Heart right ventricle (tissue), 16 donors: ENCODE results near the gene CDH23. TPM values are rescaled to one million over a fixed set of nuclear protein-coding genes. Genes with fewer than 3 reads are reported as not detected.

Experiments
- ATAC-seq, 8 donors: fragments of 200-7000 bp; cut with Tn5 transposase; one replicate each; pipeline ENCODE4 v1.9.1; 2020; ENCODE audit warnings: mild to moderate bottlenecking in 8 of 8, moderate library complexity in 8 of 8, moderate number of reproducible peaks in 1 of 8
- DNase-seq, 2 donors: peaks; one replicate each; pipeline ENCODE4 v3.0.0-alpha.2; 2020
- H3K27ac ChIP-seq, 10 donors: fragments of 200-600 bp; sonication (generic) in 2 of 10; one replicate each; pipeline versions ENCODE4 v1.5.0 to v1.8.0; 2020 to 2022; ENCODE audit warnings: mild to moderate bottlenecking in 3 of 10
- H3K27me3 ChIP-seq, 7 donors: fragments of 200-600 bp; one replicate each; pipeline ENCODE4 v1.8.0; 2021 to 2022; ENCODE audit warnings: mild to moderate bottlenecking in 2 of 7
- H3K36me3 ChIP-seq, 9 donors: fragments of 200-600 bp; sonication (generic) in 1 of 9; one replicate each; pipeline versions ENCODE4 v1.5.0 to v1.8.0; 2020 to 2022; ENCODE audit warnings: mild to moderate bottlenecking in 2 of 9
- H3K4me1 ChIP-seq, 9 donors: fragments of 200-600 bp; sonication (generic) in 1 of 9; one replicate each; pipeline versions ENCODE4 v1.5.0 to v1.8.0; 2020 to 2022; ENCODE audit warnings: mild to moderate bottlenecking in 4 of 9
- H3K4me3 ChIP-seq, 10 donors: fragments of 200-600 bp; sonication (generic) in 2 of 10; one replicate each; pipeline versions ENCODE4 v1.5.0 to v1.8.0; 2020 to 2022; ENCODE audit warnings: mild to moderate bottlenecking in 7 of 10, moderate library complexity in 2 of 10
- H3K9me3 ChIP-seq, 11 donors: fragments of 200-600 bp in 10 of 11; sonication (generic) in 2 of 11; one replicate each; pipeline versions ENCODE4 v1.5.0 to v1.8.0; 2013 to 2022; ENCODE audit warnings: mild to moderate bottlenecking in 2 of 11, control low read depth in 1 of 11, moderate library complexity in 1 of 11
- WGBS, 2 donors: extraction: QIAGEN DNeasy Blood & Tissue Kit; methylation state at CpG; one replicate each; pipeline ENCODE4 v1.1.7; 2013; ENCODE audit warnings: inconsistent platforms in 1 of 2; 5-methylcytosine and 5-hydroxymethylcytosine counted together
- intact Hi-C, 10 donors: fragments of 100-400 bp; cut with DNase I; formaldehyde crosslinking; loops; one replicate each; pipeline versions ENCODE4 v1.11.1 to v1.14.2; 2022
- polyA plus RNA-seq, 2 donors: library from polyadenylated mRNA; stranded (reverse); fragments of 200-250 nt; gene quantifications; one replicate each; pipeline ENCODE4 v1.2.3, GENCODE V29; 2013
- total RNA-seq, 10 donors: library from RNA; stranded (reverse); fragmentation: NEBNext Ultra II Directional in 3 of 10; extraction: Animal tissue kit (Norgen Biotek cat#: 25700) in 3 of 10; gene quantifications; one replicate each; pipeline versions ENCODE4 v1.2.1 to v1.2.4, GENCODE V29; 2021 to 2023
- TF ChIP-seq, protein P1 (sequence below), 9 donors: fragments of 200-600 bp; sonication (generic) in 2 of 9; IDR thresholded peaks; one replicate each; pipeline versions ENCODE4 v1.5.0 to v1.8.0; 2021 to 2022; ENCODE audit warnings: antibody characterized with exemption in 9 of 9, mild to moderate bottlenecking in 5 of 9, moderate library complexity in 1 of 9
- donor health status: Arrhythmogenic right ventricular cardiomyopathy.
- donor health status: ischemic (EF 13 %, LVEDD 7.1; RV severe dilation, severe dysfunction).
- donor health status: healthy with polysubstance abuse.
- donor health status: DM: no; HTN: yes; CAD: no.
- donor health status: DM: no; HTN: no; CAD: no.
- donor health status: ischemic (EF 25% LVEDD 6.9; RV normal size, moderate dysfunction).
- donor health status: ischemic (EF 25% LVEDD 5.7; RV mildly dilated, moderate dysfunction).
- donor health status: healthy.
- donor health status: DM: yes; HTN: yes; CAD: no.
- donor health status: Ischemic cardiomyopathy.
- donor health status: ischemic (EF 35%, LVEDD 5.7; RV mildly dilated, moderate dysfunction).
- donor health status: nonischemic (EF 11% LVEDD 7.7; RV severe dilation, severe dysfunction).
- donor health status: DM: yes; HTN: yes; CAD: no.
- donor health status: PGD.
- donor health status: ischemic (EF 29% LVEDD 5.4; RV normal size, mild dysfunction).
- donor health status: nonischemic (EF 23%, LVEDD 6.1; RV moderate dilation, normal function).

CDH23 gene
- total and polyA plus RNA-seq, 12 donors: 1.1 to 7.7 (median 4.6) TPM

DNA sequence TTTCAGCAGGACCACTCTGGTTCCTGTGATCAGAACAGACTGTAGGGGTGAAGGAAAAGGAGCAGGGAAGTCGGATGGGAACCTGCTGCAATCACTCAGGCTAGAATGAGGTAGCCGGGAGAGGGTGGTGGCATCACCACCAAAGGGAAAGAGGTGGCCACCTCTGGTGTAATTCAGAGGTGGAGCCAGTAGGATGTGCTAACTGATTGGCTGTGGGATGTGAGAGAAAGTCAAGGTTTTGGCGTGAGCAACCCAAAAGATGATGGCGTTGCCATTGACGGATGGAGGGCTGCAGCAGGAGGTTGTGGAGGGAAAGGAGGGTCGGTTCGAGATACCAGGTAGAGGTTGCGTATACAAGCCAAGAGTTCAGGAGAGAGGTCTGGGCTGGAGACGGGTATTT, 384.0 kb downstream of the CDH23 start:
- Histone ChIP-seq H3K9me3 (no peaks in the 10 kb centered on the region), H3K36me3 (no peaks in the 10 kb centered on the region), H3K27me3 (no peaks in the 10 kb centered on the region), H3K27ac (no peak overlapping the region), H3K4me3 (no peak overlapping the region), H3K4me1 (peaks cover 2 to 45% (median 16%) of the 10 kb centered on the region in 9 donors)
- intact Hi-C loops: no loop called here
- TF ChIP-seq, protein P1, sequence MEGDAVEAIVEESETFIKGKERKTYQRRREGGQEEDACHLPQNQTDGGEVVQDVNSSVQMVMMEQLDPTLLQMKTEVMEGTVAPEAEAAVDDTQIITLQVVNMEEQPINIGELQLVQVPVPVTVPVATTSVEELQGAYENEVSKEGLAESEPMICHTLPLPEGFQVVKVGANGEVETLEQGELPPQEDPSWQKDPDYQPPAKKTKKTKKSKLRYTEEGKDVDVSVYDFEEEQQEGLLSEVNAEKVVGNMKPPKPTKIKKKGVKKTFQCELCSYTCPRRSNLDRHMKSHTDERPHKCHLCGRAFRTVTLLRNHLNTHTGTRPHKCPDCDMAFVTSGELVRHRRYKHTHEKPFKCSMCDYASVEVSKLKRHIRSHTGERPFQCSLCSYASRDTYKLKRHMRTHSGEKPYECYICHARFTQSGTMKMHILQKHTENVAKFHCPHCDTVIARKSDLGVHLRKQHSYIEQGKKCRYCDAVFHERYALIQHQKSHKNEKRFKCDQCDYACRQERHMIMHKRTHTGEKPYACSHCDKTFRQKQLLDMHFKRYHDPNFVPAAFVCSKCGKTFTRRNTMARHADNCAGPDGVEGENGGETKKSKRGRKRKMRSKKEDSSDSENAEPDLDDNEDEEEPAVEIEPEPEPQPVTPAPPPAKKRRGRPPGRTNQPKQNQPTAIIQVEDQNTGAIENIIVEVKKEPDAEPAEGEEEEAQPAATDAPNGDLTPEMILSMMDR (IDR thresholded peaks at IDR 0.05): no peak
- 92 to 93% methylated on average over 9 of the region's 9 CpGs for WGBS, 2 donors
- ATAC-seq (no peak), DNase-seq (no peak)

DNA sequence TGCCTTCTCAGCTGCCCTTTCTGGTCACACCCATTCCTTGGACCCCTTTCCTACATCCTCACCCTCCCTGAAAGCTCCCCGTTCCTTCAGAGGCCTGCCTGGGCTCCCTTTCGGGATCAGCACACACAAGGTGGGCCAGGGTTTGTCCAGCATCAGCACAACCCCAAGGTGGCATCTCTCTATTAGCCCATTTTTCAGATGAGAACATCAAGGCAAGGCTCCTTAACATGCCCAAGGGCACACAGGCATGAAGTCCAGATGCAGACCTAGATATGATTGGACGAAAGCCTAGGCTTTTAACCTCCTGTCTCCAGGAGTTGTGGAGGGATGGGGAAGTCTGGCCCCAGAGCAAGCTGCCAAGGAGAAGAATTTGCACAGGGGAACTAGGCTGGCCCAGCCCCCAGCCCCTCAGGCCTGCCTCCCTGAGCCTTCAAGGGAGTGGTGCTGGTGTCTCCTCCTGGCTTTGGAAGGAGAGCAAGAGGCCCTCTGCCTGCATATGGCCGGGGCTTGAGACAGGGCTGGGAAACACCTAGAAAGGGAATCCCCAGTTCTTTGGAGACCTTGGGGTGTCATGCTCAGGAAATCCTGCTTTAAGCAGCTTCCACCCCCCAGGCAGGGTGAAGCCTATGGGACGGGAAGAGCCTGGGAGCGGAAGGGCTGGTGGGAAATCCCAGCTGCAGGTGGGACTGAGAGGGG, 385.6 kb downstream of the CDH23 start:
- TF ChIP-seq, protein P1 (IDR thresholded peaks at IDR 0.05): no peak
- intact Hi-C loops: no loop called here
- no peaks in the 10 kb centered on the region for H3K36me3 ChIP-seq
- no peak overlapping the region for H3K4me3 ChIP-seq
- no peaks in the 10 kb centered on the region for H3K9me3 ChIP-seq
- no peaks in the 10 kb centered on the region for H3K27me3 ChIP-seq
- DNase-seq (no peak), ATAC-seq (peak in 4 of 8 donors; percentile 17 to 43 (median 26))
- WGBS, 2 donors: 79 to 84% methylated on average over 6 of the region's 6 CpGs
- H3K27ac ChIP-seq: peak overlapping the region in 2 of 10 donors; percentile 2 to 36
- H3K4me1 ChIP-seq: peaks cover 2 to 30% (median 15%) of the 10 kb centered on the region in 9 donors

DNA sequence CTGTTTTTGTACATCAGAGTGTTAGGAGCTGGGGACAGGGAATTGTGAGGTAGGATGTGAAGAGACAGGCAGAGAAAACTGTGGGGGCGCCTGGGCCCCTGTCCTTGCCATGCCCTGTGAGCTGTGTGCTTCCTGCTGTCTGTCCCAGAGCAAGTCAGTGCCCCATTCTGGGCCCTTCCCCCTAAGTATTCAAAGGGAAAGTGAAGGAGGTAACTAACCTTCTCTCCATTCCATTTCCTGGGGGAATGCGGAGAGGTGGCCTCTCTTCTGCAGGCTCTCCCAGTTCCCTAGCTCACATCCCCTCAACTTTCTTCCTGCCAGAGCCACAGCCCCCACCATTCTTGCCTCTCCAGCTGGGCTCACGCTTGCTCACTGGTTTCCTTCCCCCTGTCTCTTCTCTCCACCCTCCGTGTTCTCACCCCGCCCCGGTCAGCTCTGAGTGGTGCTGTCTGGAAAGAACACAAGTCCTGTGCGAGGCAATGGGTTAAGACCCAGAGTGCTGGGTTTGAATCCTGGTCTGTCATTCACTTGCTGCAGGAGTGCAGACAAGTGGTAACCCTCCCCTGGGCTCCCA, 386.3 kb downstream of the CDH23 start:
- ATAC-seq: peak in 7 of 8 donors; percentile 26 to 71 (median 64)
- intact Hi-C loops: no loop called here
- 42 to 46% methylated on average over 7 of the region's 7 CpGs for WGBS, 2 donors
- H3K9me3 ChIP-seq: no peaks in the 10 kb centered on the region
- H3K27me3 ChIP-seq: no peaks in the 10 kb centered on the region
- H3K27ac ChIP-seq: peak overlapping the region in 2 of 10 donors; percentile 2 to 36
- H3K4me1 ChIP-seq: peaks cover 2 to 27% (median 15%) of the 10 kb centered on the region in 9 donors
- DNase-seq: no peak
- TF ChIP-seq, protein P1 (IDR thresholded peaks at IDR 0.05): no peak
- no peaks in the 10 kb centered on the region for H3K36me3 ChIP-seq
- no peak overlapping the region for H3K4me3 ChIP-seq

DNA sequence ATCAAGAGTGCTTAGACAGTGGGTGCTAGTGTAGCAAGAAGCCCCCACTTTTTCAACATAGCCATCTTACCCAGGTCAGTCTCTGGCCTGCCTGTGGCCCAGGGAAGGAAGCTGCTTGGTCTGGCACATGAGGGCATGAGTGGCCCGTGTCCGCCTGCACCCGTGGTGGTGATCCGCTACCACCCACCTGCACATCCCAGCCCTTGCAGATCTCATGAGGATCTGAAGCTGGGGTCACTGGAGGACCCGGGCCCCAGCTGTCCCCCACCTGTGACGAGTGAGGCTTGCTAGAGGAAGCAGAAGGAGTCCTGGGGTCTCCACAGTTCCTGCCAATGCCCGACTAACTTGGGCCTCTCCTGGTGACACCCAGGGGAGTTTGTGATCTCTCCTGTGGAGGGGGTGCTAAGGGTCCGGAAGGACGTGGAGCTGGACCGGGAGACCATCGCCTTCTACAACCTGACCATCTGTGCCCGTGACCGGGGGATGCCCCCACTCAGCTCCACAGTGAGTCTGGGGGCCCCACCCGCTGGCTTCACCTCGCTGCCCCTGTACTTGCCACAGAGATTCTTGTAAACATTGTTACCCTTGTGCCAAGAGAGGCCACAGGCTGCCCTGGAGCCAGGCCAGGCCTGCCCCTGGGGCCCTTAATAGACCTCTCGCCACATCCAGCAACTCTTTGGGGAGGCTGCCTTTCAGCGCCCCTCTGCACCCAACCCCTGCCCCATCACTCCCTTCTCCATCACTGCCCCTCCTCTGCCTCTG, 387.4 kb downstream of the CDH23 start:
- ATAC-seq: no peak
- Histone ChIP-seq H3K4me1 (peaks cover 2 to 21% (median 15%) of the 10 kb centered on the region in 9 donors), H3K36me3 (no peaks in the 10 kb centered on the region), H3K27me3 (no peaks in the 10 kb centered on the region), H3K9me3 (no peaks in the 10 kb centered on the region), H3K27ac (no peak overlapping the region), H3K4me3 (no peak overlapping the region)
- intact Hi-C loops: no loop called here
- WGBS, 2 donors: 90 to 92% methylated on average over 17 of the region's 17 CpGs
- TF ChIP-seq, protein P1 (IDR thresholded peaks at IDR 0.05): no peak
- no peak for DNase-seq
